ENCODE data around the gene E2F1.

- TF ChIP-seq, protein P1, sequence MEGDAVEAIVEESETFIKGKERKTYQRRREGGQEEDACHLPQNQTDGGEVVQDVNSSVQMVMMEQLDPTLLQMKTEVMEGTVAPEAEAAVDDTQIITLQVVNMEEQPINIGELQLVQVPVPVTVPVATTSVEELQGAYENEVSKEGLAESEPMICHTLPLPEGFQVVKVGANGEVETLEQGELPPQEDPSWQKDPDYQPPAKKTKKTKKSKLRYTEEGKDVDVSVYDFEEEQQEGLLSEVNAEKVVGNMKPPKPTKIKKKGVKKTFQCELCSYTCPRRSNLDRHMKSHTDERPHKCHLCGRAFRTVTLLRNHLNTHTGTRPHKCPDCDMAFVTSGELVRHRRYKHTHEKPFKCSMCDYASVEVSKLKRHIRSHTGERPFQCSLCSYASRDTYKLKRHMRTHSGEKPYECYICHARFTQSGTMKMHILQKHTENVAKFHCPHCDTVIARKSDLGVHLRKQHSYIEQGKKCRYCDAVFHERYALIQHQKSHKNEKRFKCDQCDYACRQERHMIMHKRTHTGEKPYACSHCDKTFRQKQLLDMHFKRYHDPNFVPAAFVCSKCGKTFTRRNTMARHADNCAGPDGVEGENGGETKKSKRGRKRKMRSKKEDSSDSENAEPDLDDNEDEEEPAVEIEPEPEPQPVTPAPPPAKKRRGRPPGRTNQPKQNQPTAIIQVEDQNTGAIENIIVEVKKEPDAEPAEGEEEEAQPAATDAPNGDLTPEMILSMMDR (IDR thresholded peaks at IDR 0.05; ENCODE audit: low read depth, low read length, missing input control): no peak
- no peak for TF ChIP-seq RAD21 (IDR thresholded peaks at IDR 0.05)
- TF ChIP-seq GABPA (IDR thresholded peaks at IDR 0.05 in 1 of 2, conservative IDR thresholded peaks at IDR 0.05 in 1 of 2): no peak
- no peak for TF ChIP-seq YY1 (IDR thresholded peaks at IDR 0.05)
- TF ChIP-seq, protein P2, sequence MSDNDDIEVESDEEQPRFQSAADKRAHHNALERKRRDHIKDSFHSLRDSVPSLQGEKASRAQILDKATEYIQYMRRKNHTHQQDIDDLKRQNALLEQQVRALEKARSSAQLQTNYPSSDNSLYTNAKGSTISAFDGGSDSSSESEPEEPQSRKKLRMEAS (IDR thresholded peaks at IDR 0.05): no peak
- TF ChIP-seq ATF3 (IDR thresholded peaks at IDR 0.05): no peak
Measured at GRCh38 chr20:33697129-33697528, 10.9 kb upstream of the E2F1 start.
